Fibroblast of lung (primary cell): ENCODE data around the gene WDR76. TPM values are rescaled to one million over a fixed set of nuclear protein-coding genes. Genes with fewer than 3 reads are reported as not detected.

Experiments
- DNase-seq, 2 donors: peaks; one replicate each; pipeline versions ENCODE4 v3.0.0 to v3.0.0-alpha.2; 2010; ENCODE audit warnings: low read depth in 2 of 2
- H2AFZ ChIP-seq: 2 replicates; pipeline ENCODE4 v1.5.1; 2012; ENCODE audit warnings: low read length, control low read depth, inconsistent platforms
- H3K27ac ChIP-seq: 2 replicates; pipeline ENCODE4 v1.5.1; 2011; ENCODE audit warnings: low read length, control low read depth; ENCODE audit not compliant: insufficient read depth
- H3K27me3 ChIP-seq: 2 replicates; pipeline ENCODE4 v1.5.1; 2011; ENCODE audit warnings: mild to moderate bottlenecking, low read length; ENCODE audit not compliant: control insufficient read depth, insufficient read depth
- H3K36me3 ChIP-seq: 2 replicates; pipeline ENCODE4 v1.5.1; 2011; ENCODE audit warnings: low read length; ENCODE audit not compliant: control insufficient read depth, insufficient read depth
- H3K4me1 ChIP-seq: 2 replicates; pipeline ENCODE4 v1.5.1; 2011; ENCODE audit warnings: low read length; ENCODE audit not compliant: control insufficient read depth, insufficient read depth; ENCODE audit errors: extremely low read depth
- H3K4me2 ChIP-seq: 2 replicates; pipeline ENCODE4 v1.5.1; 2011; ENCODE audit warnings: low read length, control low read depth; ENCODE audit not compliant: insufficient read depth; ENCODE audit errors: extremely low read depth
- H3K4me3 ChIP-seq, 4 experiments: fragments of 200-600 bp in 1 of 4; sonication (generic) in 1 of 4; replicated peaks in 1 of 4; 2 replicates each; pipeline ENCODE4 v1.5.1; 2011 to 2016; ENCODE audit warnings: low read length in 4 of 4, low read depth in 3 of 4, mild to moderate bottlenecking in 3 of 4, control low read depth in 2 of 4, inconsistent platforms in 1 of 4, mixed read lengths in 1 of 4; ENCODE audit not compliant: insufficient read depth in 1 of 4; ENCODE audit errors: control extremely low read depth in 1 of 4
- H3K79me2 ChIP-seq: 2 replicates; pipeline ENCODE4 v1.5.1; 2012; ENCODE audit warnings: mild to moderate bottlenecking, low read length, inconsistent platforms; ENCODE audit not compliant: control insufficient read depth, insufficient read depth
- H3K9ac ChIP-seq: 2 replicates; pipeline ENCODE4 v1.5.1; 2011; ENCODE audit warnings: mild to moderate bottlenecking, low read length, control low read depth; ENCODE audit not compliant: insufficient read depth
- H3K9me3 ChIP-seq: 2 replicates; pipeline ENCODE4 v1.5.1; 2012; ENCODE audit warnings: low read depth, low read length; ENCODE audit not compliant: control insufficient read depth, insufficient read depth
- H4K20me1 ChIP-seq: 2 replicates; pipeline ENCODE4 v1.5.1; 2011; ENCODE audit warnings: low read length; ENCODE audit not compliant: control insufficient read depth, insufficient read depth; ENCODE audit errors: extremely low read depth
- EZH2 ChIP-seq: IDR thresholded peaks from 2 replicates; pipeline ENCODE4 v1.5.1; 2012; ENCODE audit warnings: low read length, control low read depth, mild to moderate bottlenecking; ENCODE audit errors: missing control alignments
- polyA minus RNA-seq: library from RNA; depleted of rRNA, polyadenylated mRNA; stranded (reverse); fragments of >200 nt; gene quantifications from 2 replicates; pipeline ENCODE4 v1.2.3, GENCODE V29; 2011; ENCODE audit warnings: low replicate concordance
- polyA plus RNA-seq, 2 donors: library from polyadenylated mRNA; depleted of rRNA in 1 of 2; stranded (reverse) in 1 of 2; unstranded in 1 of 2; fragments of >200 nt; gene quantifications; 2 replicates each; pipeline ENCODE4 v1.2.1, GENCODE V29; 2011 to 2012; ENCODE audit warnings: missing spikeins in 1 of 2
- total RNA-seq: library from RNA; depleted of rRNA; stranded (reverse); fragments of >200 nt; gene quantifications from 2 replicates; pipeline ENCODE4 v1.2.1, GENCODE V29; 2014
- TF ChIP-seq, protein P1 (sequence below), 2 donors: IDR thresholded peaks in 1 of 2; conservative IDR thresholded peaks in 1 of 2; 1 replicate in 1 of 2; 2 replicates in 1 of 2; pipeline ENCODE4 v1.5.1; 2011 to 2012; ENCODE audit warnings: low read length in 2 of 2, control low read depth in 1 of 2, inconsistent platforms in 1 of 2, low read depth in 1 of 2, mild to moderate bottlenecking in 1 of 2

The WDR76 gene
- 4.6 and 5.8 TPM in 2 replicates for total RNA-seq
- 11.6 and 22.4 TPM in 2 replicates for polyA plus RNA-seq
- 8.0 and 15.8 TPM in 2 replicates for polyA plus RNA-seq (2012)
- 4.8 and 10.8 TPM in 2 replicates for polyA minus RNA-seq

DNA sequence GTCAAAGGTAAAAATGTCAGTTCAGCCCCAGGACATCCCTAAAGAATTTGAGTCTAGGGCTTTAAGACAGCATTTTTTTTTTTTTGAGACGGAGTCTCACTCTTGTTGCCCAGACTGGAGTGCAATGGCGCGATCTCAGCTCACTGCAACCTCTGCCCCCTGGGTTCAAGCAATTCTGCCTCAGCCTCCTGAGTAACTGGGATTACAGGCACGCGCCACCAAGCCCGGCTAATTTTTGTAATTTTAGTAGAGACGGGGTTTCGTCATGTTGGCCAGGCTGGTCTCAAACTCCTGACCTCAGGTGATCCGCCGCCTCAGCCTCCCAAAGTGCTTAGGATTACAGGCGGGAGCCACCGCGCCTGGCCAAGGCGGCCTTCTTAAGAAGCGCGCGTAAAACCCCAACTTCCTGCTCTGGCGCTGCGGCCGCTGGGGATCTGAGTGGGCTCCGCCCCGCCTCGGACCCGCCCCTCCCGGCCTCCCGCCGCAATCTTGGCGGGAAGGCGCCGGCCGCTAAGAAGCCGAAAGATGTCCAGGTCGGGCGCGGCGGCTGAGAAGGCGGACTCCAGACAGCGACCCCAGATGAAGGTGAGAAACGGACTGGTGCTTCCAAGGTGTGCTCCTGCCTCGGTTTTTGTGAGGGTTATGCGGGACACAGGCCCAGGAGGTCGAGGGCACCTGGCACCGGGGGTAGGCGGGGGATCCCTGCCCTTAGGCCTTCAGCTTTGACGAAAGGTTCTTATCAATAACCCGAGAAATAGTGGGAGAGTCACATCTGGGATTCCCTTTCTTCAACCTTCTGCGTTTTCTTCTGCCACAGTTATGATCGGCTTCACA, at the start of gene WDR76:
Gene WDR76 (plus strand): TSS at position 495 of the 834 bp plus-strand sequence. CDS start 31 bp downstream, at position 526.
- no peaks in the 10 kb centered on the region for H3K27me3 ChIP-seq
- no peaks in the 10 kb centered on the region for H3K9me3 ChIP-seq
- H3K4me1 ChIP-seq, result peaks cover 3% of the 10 kb centered on the region
- no peak for TF ChIP-seq EZH2
- TF ChIP-seq, protein P1, sequence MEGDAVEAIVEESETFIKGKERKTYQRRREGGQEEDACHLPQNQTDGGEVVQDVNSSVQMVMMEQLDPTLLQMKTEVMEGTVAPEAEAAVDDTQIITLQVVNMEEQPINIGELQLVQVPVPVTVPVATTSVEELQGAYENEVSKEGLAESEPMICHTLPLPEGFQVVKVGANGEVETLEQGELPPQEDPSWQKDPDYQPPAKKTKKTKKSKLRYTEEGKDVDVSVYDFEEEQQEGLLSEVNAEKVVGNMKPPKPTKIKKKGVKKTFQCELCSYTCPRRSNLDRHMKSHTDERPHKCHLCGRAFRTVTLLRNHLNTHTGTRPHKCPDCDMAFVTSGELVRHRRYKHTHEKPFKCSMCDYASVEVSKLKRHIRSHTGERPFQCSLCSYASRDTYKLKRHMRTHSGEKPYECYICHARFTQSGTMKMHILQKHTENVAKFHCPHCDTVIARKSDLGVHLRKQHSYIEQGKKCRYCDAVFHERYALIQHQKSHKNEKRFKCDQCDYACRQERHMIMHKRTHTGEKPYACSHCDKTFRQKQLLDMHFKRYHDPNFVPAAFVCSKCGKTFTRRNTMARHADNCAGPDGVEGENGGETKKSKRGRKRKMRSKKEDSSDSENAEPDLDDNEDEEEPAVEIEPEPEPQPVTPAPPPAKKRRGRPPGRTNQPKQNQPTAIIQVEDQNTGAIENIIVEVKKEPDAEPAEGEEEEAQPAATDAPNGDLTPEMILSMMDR (conservative IDR thresholded peaks at IDR 0.05 in 1 of 2, IDR thresholded peaks at IDR 0.05 in 1 of 2; ENCODE audit: low read depth in 1 of 2, low read length in 2 of 2), result no peak
- peak within 1 kb of the TSS; percentile 93 for H2AFZ ChIP-seq
- peaks cover 44% of the 10 kb centered on the region for H3K79me2 ChIP-seq
- H3K4me2 ChIP-seq, result peak within 1 kb of the TSS; percentile 99
- H3K27ac ChIP-seq, result peak within 1 kb of the TSS; percentile 90
- H3K36me3 ChIP-seq, result no peaks in the 10 kb centered on the region
- peak; percentile 79 to 83 for DNase-seq
- no peaks in the 10 kb centered on the region for H4K20me1 ChIP-seq
- peak within 1 kb of the TSS; percentile 79 to 92 (median 86) for H3K4me3 ChIP-seq
- H3K9ac ChIP-seq, result peak within 1 kb of the TSS; percentile 76

DNA sequence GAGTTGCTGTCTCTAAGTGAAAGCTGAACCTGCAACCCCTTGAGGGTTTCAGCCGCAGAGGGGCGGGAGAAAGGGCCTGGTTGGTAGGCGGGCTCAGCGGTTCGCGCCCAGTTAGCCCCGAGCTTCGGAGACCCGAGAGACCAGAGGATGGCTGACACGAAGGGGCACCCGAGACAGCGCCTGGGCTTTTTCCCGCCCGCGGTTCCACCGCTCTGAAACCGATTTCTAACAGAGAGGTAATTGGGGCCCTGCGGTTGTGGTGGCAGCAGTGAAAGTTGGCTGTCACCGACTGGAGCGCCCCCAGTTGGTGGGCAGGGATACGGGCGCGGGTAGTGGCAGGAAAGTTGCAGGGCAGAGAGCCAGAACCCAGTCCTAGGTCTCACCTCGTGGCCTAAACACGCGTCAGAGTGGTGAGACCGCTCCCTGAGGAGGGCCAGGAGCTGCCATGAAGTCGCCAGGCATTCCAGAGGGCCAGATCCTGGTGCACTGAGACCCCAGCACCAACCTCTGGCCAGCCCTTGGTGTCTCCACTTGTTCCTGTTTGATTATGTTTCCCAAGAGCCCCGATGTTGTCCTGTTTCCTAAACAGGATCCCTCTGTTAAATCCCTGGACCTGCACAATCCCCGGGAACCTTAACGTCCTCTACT, 49.4 kb upstream of the WDR76 start:
- peak; percentile 70 to 76 for DNase-seq

More for the DNA sequence above, 49.4 kb upstream of the WDR76 start:
- peaks cover 2% of the 10 kb centered on the region for H3K4me1 ChIP-seq
- H3K4me2 ChIP-seq, result peak overlapping the region; percentile 86
- H3K36me3 ChIP-seq, result peaks cover 3% of the 10 kb centered on the region
- TF ChIP-seq EZH2, result no peak
- TF ChIP-seq, protein P1 (conservative IDR thresholded peaks at IDR 0.05 in 1 of 2, IDR thresholded peaks at IDR 0.05 in 1 of 2; ENCODE audit: low read depth in 1 of 2, low read length in 2 of 2), result peak; percentile 59 to 80
- no peaks in the 10 kb centered on the region for H3K79me2 ChIP-seq
- H3K4me3 ChIP-seq, result peak overlapping the region; percentile 73 to 79 (median 76)
- peak overlapping the region; percentile 84 for H3K27ac ChIP-seq
- peak overlapping the region; percentile 66 for H3K9ac ChIP-seq
- no peaks in the 10 kb centered on the region for H4K20me1 ChIP-seq
- no peaks in the 10 kb centered on the region for H3K27me3 ChIP-seq
- H2AFZ ChIP-seq, result peak overlapping the region; percentile 89
- no peaks in the 10 kb centered on the region for H3K9me3 ChIP-seq
